GM18517 (cell line): ENCODE results near the gene KNG1.
"Not testable (repeated sequence)": the region's sequence is repeated elsewhere in the genome, so short reads cannot be mapped to it uniquely, and the experiment has no call there.

ENCODE experiments used
- ATAC-seq: cut with Tn5 transposase; IDR thresholded peaks from one replicate; pipeline ENCODE4 v1.9.1; 2021; ENCODE audit warnings: mild to moderate bottlenecking, moderate library complexity; ENCODE audit not compliant: unreplicated experiment

The KNG1 gene

GRCh38 chr3:186708983-186709679, 8.0 kb upstream of the KNG1 start:
- no peak for ATAC-seq

- ATAC-seq = not testable (repeated sequence)
Measured at GRCh38 chr3:186710694-186711093, 6.5 kb upstream of the KNG1 start.

- ATAC-seq = no peak
Measured at GRCh38 chr3:186713499-186713898, 3.7 kb upstream of the KNG1 start.

- no peak for ATAC-seq
Measured at GRCh38 chr3:186719945-186720739, 3.0 kb downstream of the KNG1 start.

- ATAC-seq = no peak
Measured at GRCh38 chr3:186722457-186722856, 5.3 kb downstream of the KNG1 start.

GRCh38 chr3:186724911-186725310, 7.8 kb downstream of the KNG1 start:
- no peak for ATAC-seq

- no peak for ATAC-seq
Measured at GRCh38 chr3:186732169-186732766, 15.1 kb downstream of the KNG1 start.

- no peak for ATAC-seq
Measured at GRCh38 chr3:186742618-186743380, 25.6 kb downstream of the KNG1 start.

- ATAC-seq = no peak
Measured at GRCh38 chr3:186743666-186744065, 26.5 kb downstream of the KNG1 start.

- ATAC-seq = no peak
Measured at GRCh38 chr3:186746008-186746407, 28.8 kb downstream of the KNG1 start.

- no peak for ATAC-seq
Measured at GRCh38 chr3:186750316-186750715, 33.2 kb downstream of the KNG1 start.

- no peak for ATAC-seq
Measured at GRCh38 chr3:186751480-186751879, 34.3 kb downstream of the KNG1 start.

- no peak for ATAC-seq
Measured at GRCh38 chr3:186754006-186754405, 36.8 kb downstream of the KNG1 start.

GRCh38 chr3:186754871-186755270, 37.7 kb downstream of the KNG1 start:
- ATAC-seq = no peak

- no peak for ATAC-seq
Measured at GRCh38 chr3:186757214-186757613, 40.1 kb downstream of the KNG1 start.

- ATAC-seq = no peak
Measured at GRCh38 chr3:186757686-186758220, 40.6 kb downstream of the KNG1 start.

GRCh38 chr3:186759231-186759930, 42.2 kb downstream of the KNG1 start:
- ATAC-seq = no peak

- no peak for ATAC-seq
Measured at GRCh38 chr3:186760141-186760833, 43.1 kb downstream of the KNG1 start.

- ATAC-seq = no peak
Measured at GRCh38 chr3:186760897-186761447, 43.8 kb downstream of the KNG1 start.
